OCI-M1 (cell line): ENCODE measurements around the gene KLF13.

Experiments used
- DNase-seq: peaks from one replicate; lab custom pipeline; 2025; lab: John Stamatoyannopoulos, UW

The KLF13 gene

DNA sequence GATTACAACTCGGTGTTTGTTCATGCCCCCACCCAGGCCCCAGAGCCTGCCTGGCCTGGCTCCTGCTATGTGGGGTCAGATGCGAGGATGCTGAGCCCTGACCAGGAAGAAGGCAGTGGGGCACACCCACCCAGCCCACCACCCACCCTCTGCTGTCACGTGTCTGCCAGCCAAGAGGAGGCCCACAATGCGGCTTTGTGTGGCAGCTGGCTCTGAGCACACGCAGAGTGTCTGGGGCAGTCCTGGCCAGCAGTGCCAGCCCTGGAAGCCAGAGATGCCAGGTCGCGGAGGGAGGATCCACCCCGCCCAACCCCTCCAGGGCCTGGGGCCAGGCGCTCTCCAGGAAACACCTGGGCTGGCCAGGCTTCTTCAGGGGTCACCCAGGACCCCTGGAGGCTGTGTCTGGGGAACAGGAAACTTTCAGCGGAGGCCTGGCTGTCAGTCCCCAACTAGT, 26.4 kb upstream of the KLF13 start:
- no peak for DNase-seq

DNA sequence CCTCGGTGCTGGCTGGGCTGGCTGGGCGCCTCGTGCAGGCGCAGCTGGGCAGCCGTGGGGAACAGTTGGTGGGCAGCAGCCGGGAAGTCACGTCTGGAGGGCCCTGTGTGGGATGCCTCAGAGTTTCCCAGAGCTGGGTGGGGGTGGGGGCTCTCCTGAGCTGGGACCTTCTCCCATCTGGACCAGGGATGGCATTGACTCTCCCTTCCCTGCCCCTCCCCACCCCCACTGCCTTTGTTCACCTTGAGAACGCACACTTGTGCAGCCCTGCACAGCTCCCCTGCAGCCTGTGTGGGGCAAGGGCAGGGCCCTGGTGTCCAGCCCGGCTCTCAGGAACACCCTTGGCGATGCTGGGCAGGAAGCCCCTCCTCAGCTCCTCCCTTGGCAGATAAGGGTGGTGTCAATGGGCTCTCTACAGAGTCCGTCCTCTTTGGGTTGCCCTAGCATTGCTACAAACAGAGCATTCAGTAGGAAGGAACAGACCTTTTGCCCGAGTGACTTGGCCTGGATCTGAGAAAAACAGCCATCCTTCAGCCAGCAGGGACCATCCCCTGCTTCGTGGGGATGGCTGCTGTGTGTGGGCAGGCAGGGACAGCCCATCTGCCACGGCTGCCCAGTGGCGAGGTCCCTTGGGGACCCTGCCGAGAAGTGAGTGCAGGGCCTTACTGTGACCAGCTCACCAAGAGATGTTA, 25.5 kb upstream of the KLF13 start:
- DNase-seq: no peak

DNA sequence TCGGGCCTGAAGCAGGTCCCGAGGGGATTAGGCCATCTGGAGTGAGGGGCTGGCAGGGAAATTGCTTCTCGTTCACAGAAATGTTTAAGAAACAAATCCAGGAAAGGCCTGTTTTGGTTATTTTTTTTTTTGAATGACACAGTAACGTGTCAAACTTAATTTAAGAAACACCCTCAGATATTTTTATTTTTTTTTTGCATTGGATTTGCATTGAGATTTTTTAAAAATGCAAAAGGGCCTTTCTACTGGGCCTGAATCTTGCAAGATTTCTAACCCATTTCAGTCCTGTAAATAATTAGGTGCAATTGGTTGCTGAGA, 25.0 kb upstream of the KLF13 start:
- DNase-seq: no peak

DNA sequence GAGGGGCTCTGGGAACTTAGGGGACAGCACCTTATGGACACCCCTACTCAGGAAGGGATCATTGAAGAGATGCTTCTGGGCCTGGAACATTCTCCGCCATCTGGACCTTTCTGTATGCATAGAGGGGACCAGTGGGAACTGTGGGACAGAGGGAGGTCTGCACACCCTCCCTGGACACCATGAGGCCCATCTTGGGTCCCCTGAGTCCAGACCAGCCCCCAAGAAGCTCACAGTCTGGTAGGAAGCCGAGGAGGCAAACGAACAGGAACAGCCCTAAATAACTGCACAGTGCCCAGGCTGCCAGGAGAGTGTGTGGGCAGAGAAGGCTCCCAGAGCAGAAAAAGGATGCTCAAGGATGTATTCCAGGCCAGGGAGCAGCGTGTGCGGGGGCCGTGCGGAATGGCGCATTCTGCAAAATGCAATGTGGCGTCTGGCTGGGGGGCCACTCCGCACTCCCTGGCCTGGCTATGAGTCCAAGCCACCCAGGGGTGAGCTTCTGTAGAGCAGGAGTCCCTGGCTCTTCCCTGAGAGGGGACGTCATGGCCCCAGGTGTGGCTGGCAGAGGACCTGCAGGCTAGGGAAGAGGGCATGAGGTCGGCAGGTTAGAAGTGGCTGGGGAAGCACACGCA, 24.5 kb upstream of the KLF13 start:
- no peak for DNase-seq

DNA sequence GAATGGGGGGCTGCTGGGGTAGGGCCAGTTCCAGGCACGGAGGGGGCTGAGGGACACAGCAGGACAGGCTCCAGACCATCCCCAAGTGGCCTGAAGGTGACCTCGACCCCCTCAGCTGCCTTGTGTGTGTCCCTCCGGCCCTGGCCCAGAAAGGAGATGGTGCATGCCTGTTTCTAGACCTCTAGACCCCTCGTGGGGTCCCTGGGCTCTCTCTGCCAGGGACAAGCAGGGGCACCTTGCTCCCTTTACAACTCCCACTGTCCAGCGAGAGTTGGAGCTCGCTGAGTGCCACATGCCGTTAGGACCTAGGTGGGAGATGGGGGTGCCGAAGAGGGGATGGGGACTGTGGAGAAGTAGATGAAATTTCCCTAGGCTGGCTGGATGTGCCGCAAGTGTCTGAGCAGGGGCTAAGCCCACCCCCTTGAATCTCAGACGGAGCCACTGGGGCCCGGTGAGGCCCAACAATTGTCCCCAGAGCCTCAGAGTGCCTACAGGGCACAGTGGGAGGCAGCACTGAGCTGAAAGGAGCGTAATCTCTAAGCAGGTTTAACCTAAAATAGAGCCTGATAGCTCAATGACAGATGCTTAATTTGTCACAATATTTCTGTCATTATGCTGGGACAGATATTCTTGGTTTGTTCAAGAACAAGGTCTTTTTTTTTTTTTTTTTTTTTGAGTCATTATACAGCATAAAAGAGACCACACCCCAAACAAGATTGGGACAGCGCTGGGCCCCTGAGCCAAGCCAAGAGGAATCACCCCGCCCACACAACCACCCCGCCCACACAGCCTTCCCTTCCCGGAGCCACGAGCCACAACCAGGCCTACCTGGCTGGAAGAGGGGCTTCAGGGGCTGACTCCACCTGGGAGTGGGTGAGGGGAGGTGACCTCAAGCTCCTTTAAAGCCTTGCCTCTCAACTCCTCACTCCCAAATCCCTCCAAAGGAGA, 23.6 kb upstream of the KLF13 start:
- DNase-seq: peak; percentile 27

DNA sequence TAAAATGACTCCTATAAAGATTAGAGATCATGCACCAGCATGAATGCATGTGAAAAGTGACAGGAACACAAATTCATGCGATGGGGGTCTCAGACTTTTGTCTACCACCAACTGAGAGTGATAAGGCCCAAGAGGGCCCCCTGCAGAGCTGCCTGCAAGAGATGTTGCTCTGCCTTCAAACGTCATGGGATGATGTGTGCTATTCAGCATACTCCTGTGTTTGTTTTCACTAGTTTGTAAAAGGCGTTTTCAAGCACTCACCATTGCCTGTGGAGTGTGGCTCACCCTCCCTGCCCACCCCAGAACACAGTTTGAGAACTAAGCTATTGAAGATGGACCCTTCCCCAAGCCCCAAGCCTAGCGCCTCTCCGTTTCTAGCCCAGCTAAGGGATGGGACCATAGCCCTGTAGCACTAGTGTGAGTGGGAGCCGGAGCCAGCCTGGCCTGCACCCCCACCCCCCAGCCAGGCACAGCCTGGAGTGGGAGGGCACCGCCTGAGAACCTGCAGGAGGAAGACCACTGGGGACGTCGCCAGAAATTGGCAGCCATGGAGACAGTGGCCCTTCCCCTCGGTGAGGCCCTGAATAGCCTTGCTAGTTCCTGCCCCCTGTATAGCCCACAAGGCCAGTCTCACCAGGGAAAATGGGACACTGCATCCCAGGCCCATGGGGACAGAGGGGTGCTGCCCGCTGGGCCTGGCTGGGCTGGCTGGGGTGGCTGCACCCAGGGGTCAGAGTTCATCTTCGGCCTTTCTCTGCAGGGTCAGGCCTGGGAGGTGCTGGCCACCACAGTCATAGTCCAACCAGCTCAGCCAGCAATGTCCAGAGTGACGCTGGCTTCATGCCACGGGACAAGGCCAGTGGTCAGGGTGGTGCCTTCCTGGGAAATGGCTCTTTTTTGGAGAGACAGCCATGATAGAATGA, 22.6 kb upstream of the KLF13 start:
- no peak for DNase-seq

DNA sequence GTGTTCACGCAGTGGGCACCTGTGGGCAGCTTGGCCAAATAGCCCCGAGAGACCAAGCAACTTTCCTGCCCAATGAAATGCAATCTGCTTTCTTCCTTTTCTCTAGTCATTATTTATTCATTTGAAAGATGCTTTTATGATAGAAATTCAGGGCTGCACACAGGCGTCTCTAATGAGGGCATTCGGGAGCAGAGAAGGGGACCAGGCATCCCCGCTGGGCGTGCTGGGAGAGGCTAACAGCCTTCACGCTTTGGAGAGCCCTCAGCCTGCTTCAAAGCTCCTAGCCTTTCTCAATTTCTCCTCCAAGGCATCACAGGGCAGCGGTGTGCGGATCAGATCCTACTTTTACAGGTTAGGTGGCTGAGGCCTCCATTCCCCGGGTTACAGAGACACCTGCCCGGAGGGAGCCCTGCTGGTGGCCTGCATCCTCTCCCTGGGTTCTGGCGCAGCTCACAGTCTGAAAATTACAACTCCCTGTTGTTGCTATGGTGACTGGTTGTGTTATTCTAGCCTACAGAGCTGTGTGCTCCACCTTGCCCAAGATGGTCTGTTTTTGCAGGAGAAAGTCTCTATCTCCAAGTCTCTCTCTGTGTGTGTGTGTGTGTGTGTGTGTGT, 21.8 kb upstream of the KLF13 start:
- DNase-seq: no peak

DNA sequence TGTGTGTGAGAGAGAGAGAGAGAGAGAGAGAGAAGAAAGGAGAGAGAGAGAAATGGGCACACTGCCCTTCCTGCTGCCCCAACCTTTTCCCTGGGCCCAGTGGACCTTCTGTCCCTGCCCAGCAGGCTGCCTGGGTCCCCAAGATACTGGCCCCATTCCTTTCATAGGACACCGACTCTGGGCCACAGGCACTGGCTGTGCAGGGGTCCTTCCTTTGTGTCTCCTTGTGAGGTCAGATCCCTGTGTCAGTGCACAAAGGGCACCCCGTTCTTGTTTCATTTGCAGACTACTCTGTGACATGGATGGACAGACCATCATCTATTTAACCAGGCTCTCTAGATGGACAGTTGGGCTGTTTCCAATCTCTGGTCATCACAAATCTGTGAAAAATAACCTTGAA, 21.3 kb upstream of the KLF13 start:
- DNase-seq: no peak

DNA sequence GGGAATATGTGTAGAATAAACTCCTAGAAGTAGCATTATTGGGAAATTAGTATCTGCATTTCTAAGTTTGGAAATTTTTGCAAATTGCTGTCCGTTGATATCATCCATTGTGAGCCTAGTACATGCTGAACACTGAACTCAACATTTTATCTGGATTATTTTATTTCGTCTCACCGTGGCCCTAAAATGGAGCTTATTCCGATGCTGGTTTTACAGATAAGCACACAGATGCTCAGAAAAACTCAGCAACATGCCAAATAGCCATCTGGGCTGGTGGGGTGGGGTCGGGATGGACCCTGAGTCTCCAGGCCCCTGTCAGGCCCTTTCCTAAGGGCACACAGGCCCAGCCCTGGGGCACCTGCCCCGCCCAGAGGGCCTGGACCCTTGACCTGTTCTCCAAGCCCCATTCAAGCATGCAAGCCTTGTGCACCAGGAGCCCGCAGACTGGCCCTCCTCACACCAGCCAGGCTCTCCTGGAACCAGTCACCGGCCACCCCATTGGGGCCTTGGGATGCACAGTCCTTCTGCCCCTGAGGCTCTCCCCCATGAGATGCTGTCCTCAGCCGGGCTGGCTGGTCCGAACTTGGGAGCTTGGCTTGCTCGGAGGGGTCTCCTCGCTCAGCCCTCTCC, 20.7 kb upstream of the KLF13 start:
- no peak for DNase-seq

DNA sequence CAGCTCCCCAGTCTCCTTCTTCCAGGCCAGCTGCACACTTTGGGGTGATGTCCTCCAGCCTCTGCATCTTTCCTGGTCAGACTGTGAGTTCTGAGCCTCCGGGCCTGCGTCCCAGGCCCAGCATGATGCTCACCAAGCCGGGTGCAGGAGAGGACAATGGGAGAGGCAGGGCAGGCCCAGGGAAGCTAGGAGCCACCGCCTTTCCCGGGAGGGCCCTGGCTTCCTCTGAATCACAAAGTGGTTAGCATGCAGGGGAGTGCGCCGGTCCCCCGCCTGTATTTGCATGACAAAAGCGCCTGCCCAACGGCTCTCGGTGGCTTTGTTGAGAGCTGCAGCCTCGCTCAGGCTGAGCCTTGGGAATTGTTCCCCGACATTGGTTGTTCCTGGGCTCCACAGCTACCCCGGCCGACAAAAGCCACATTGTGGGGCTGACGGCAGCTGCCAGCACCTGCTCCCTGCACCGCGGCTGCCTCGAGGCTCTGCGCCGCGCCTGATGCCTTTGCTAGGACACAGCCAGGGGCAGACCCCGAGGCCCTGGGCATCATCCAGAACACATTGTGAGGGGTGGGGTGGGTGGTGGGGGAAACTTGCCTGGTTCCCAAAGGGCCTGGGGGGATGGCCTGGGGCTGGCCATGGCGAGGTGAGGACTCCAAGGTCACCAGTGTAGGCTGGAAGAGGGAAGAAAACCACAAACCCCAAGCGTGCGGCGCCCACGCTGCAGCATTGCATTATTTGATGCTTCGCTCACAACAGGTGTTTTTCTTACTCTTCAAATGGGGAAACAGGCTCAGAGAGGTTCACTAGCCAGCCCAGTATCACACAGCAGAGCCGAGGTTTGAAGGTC, 20.0 kb upstream of the KLF13 start:
- no peak for DNase-seq

DNA sequence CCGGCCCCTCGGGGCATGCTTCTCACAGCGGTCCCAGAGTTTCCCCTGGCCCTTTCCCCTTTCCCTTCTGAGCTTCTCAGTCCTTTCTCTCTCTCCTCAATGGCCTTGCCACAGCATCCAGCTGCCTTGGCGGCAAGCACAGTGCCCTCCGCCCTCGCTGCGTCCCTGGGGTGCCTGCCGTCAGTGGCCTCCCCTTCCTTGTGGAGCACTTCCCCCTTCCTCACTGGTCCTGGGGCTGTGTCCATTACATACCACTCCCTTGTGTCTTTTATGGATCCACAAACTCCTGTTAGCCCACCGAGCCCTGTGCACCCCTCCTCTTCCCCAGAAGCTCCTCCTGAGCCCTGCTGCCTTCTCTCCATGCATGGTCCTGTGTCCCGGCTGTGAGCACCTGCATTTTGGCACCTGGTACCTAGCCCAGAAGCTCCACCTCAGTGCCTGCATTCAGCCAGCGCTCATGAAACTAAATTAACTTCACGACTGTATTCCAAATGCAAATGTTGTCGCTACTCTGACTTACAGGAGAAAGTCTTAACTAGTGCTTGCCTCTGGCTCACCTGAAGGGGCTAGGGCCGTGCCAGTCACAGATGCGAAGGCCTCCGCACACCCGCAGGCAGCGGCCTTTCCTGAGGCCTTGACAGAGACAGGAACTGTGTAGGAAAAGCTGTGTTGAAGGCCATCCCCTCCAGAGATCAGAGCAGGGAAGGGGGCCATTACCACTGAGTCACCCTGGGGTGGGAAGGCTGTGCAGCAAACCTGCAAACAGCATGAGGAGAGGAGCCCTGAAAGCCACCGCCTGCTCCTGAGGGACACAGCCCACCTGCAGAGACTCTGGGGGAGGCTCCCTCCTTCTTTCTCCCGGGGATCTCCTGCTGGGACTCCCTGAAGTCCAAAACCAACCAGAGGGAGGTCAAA, 19.1 kb upstream of the KLF13 start:
- no peak for DNase-seq

DNA sequence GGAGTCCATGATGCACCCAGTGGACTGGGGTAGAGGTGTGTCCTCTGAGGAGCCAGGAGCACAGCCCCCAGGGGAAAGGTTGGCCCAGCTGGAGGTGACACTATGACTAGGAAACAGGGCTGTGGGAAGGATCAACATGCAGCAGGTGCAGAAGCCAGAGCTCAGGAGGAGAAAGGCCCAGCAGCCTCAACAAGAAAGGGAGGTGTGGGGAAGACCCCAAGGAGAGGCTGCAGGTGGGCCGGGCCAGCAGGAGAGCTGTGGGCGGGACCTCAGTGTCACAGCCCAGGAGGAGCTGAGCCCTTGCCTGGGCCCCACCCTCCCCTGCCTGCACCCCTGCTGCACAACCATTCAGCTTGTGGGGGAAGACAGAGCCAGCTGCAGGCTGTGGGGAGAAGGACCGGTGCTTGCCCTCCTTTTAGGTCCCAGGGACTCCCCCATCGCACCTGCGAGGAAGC, 18.4 kb upstream of the KLF13 start:
- DNase-seq: no peak

DNA sequence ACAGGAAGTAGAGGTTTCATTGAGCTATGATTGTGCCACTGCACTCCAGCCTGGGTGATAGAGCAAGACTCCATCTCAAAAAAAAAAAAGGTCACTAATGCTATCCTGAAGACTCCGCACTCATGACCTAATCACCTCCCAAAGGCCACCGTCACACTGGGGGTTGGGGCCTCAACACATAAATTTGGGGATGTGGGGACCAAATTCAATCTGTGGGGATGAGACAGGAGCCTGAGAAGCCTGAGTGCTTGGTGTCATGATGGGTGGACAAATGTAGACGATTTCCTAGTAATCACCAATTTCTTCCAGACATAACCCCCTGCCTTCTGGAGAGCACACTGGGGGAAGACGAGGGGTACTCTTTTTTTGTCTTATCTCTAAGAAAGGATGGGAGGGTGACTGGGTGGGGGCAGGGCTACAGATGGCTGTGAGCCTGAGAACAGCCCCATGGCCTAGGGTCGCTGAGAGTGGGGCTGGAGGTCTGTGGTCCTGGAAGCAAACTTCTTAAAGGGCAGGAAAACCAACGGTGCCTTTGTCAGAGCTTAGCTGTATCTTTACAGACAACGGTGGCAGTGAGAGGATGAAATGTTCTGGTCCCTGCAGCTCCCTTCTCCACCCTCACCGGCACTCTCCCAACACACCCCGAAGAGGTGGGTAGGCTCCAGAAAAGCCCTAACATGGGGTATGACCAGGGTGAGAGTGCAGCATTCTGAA, 16.6 kb upstream of the KLF13 start:
- DNase-seq: no peak

DNA sequence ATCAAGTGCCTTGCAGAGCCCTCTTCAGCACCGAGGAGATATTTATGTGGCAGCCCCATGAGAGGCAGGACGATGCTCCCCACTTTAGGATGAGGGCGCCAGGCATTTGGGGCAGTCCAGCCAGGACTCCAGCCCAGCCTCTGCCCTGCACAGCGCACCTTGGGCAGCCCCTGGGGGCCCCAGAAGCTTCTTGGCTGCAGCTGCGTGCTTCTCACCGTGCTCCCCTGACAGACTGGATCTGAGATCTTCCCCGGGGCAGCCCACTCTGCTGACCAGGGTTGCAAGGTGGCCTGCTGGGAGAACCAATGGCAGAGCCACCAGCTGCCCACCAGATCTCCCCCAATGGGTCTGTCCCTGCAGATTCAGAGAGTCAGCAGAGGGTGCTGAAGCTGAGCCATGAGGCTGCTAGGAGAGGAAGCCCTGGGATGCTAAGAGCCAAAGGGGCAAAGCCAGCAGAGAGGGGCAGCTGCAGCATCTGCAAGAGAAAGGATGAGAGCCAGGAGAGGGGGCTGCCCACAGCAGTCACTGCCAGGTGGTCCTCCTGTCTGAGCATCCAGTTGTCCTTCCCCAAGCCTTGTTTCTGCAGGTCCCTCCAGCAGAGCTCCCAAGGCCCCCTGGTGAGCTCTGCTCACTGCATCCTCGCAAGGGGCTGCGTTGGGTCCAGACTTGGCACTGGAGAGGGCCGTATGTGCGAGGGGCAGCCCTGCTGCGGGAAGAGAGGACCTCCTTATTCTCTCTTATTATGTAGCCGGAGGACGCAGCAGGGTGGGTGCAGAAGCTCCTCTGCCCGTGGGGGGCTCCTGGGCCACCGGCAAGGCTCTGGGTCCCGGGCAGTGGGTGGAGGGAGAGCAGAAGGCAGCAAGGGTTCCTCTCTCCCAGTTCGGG, 14.7 kb upstream of the KLF13 start:
- no peak for DNase-seq

DNA sequence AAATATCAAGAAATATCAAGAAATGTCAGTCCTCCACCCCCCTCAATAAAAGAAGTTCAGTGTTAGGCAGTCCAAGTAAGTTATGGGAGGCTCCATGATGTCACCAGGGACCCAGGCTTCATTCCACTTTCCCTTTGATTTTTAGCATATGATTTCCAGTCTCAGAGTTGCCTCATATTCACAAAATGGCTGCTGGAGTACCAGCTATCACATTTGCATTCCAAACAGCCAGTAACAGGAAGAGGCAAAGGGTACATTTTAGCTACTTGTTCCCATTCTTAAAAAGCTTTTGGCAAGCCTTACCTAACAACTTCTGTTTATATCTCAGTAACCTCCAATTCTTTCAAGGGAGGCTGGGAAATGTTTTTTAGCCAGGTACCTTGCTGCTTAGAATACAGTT, 13.4 kb upstream of the KLF13 start:
- DNase-seq: no peak

DNA sequence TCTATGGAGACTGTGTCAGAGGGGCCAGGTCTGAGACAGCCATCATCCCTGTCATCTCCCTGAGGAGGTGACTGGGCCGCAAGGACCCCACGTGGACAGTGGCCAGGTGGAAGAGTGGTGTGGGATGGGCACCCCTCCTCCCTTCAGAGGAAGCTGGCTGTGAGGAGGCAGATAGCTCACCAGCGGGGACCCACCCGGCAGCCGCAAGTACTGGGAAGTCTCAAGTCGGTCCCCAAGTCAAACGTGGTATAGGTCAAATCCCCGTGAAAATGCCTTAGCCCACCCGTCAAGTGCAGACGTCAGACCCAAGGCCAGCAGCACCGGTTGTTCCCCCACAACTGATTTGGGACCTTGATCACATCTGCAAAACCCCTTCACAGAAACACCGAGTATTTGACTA, 12.3 kb upstream of the KLF13 start:
- DNase-seq: no peak

DNA sequence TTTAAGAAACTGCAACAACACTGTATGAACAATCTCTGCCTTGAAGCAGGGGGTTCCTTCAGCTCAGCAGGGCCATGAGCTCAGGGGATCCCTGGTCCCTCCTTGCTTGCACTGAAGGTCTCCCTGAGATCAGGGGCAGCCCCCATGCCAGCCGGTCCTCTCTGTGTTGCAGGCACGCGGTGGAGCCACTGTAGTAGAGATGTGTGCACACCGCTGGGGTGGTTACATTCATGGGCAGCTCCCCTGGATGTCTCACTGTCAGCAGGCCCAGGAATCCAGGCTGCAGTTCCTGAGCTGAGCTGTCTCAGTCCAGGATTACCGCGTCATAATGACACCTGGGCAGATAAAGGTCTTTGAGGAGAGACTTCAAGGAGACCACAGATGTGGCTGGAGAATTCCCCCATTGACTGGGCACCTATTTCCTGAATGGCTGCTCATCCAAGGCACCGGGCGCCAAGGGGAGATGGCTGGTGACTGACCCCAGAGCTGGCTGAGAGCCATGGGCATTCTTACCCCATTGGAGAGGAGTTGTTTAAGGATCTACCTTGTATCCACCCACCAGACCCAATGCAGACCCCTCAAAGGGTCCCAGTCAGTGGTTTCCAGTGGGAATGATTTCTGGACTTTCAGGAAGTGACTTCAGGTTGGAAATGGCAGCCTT, 10.4 kb upstream of the KLF13 start:
- DNase-seq: no peak
